T47D (cell line): ENCODE data around the gene PRRT3.
A peak's percentile ranks its signal among the peaks of the same experiment; 100 is the strongest.
"Not testable (repeated sequence)": the region's sequence is repeated elsewhere in the genome, so short reads cannot be mapped to it uniquely, and the experiment has no call there.

ENCODE experiments used
- DNase-seq, 2 experiments: peaks; one replicate each; pipeline versions ENCODE4 v3.0.0 to v3.0.0-alpha.2; 2011 to 2012; ENCODE audit warnings: low read depth in 1 of 2, low spot score in 1 of 2
- JUND ChIP-seq: IDR thresholded peaks from 2 replicates; pipeline ENCODE4 v1.6.1; 2012; ENCODE audit warnings: low read depth
- in situ Hi-C: cut with HindIII; loops from 2 replicates; pipeline ENCODE4 v1.10.0; 2016; ENCODE audit warnings: low sequenced_read_pairs, low pct_unique_long_range_greater_than_20kb

The PRRT3 gene

DNA sequence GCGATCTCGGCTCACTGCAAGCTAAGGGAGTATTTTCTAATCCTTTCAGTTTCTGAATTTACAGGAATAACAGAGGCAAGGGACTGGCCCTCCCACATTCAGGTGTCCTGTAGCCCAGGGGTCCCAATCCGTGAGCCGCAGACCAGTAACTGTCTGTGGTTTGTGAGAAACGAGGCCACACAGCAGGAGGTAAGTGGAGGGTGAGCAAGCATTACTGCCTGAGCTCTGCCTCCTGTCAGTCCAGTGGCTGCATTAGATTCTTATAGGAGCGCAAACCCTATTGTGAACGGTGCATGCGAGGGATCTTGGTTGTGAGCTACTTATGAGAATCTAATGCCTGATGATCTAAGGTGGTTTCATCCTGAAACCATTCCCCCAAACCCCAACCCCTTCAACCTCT lies 40.3 kb downstream of the PRRT3 start:
- DNase-seq: no peak
- in situ Hi-C loops: no loop called here
- no peak for TF ChIP-seq JUND

DNA sequence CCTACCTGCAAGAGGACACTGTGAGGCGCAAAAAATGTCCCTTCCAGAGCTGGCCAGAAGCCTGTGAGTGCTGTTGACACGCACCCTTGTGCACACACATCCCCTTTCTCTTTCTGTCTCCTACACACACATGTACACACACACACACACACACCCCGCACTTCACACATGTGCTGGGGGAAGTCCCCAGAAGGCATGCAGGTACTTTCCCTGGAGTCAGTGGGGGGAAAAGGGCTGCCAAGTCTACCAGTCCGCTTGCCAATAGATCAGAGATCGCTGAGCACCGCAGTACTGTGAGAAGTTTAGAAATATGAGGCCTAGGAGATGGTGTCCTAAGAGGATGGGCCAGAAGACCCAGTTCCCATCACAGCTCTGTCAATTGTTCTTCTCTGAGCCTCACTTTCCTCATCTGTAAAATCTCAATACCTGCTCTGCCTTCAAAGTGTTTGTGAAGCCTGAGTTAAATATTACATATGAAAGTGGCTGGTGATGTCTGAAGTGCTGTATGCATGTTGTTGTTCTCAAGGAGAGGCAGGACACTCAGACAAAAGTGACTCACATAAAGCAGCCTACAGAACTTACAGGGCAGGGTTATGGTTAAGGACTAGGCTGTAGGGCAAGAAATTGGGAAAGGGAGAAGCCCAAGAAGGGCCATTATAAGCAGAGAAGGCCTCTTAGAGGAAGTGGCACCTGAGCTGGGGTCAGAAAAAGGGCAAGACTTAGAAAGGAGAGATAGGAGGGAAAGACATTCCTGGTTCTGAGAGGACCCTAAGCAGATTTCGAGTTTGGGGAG lies 42.8 kb downstream of the PRRT3 start:
- no peak for DNase-seq
- in situ Hi-C loops: no loop called here
- no peak for TF ChIP-seq JUND

GRCh38 chr3:9908286-9908685 lies 43.9 kb downstream of the PRRT3 start:
- DNase-seq: no peak
- no peak for TF ChIP-seq JUND
- in situ Hi-C loops: no loop called here

GRCh38 chr3:9906480-9906879 lies 45.7 kb downstream of the PRRT3 start:
- DNase-seq: no peak
- in situ Hi-C loops: no loop called here
- no peak for TF ChIP-seq JUND

DNA sequence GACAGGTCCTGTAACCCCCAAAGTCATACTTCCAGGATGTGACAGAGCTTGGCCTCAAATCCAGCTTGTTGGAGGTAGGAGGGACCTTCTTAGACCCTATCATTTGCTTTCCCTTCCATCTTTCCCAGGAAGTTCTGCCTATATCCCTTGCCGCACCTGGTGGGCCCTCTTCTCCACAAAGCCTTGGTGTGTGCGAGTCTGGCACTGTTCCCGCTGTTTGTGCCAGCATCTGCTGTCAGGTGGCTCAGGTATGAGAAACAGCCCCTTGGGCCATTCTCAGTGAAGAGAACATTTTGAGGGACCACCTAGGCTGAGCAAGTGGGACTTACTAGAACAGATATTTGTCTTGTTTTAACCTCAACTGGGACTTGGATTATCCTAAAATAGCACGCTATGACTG lies 48.3 kb downstream of the PRRT3 start:
- no peak for DNase-seq
- in situ Hi-C loops: no loop called here
- no peak for TF ChIP-seq JUND

DNA sequence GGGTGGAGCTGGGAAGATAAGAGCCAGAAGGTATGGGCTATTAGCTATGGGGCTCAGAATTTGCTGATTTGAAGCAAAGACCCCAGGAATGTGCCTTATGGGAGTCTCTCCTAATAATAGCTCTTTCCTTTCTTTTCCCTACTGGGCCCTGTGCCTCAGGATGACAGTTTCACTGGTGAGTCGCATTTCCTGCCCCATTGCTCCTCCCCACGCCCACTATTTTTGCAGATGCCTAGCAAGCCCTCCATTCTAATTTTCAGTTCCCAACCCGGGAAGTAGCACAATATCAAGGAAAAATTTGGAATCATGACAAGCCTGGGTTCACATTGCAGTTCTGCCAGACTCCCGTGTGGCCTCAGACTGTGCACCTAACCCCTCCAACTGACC lies 49.0 kb downstream of the PRRT3 start:
- in situ Hi-C loops: no loop called here
- no peak for TF ChIP-seq JUND
- DNase-seq: no peak

DNA sequence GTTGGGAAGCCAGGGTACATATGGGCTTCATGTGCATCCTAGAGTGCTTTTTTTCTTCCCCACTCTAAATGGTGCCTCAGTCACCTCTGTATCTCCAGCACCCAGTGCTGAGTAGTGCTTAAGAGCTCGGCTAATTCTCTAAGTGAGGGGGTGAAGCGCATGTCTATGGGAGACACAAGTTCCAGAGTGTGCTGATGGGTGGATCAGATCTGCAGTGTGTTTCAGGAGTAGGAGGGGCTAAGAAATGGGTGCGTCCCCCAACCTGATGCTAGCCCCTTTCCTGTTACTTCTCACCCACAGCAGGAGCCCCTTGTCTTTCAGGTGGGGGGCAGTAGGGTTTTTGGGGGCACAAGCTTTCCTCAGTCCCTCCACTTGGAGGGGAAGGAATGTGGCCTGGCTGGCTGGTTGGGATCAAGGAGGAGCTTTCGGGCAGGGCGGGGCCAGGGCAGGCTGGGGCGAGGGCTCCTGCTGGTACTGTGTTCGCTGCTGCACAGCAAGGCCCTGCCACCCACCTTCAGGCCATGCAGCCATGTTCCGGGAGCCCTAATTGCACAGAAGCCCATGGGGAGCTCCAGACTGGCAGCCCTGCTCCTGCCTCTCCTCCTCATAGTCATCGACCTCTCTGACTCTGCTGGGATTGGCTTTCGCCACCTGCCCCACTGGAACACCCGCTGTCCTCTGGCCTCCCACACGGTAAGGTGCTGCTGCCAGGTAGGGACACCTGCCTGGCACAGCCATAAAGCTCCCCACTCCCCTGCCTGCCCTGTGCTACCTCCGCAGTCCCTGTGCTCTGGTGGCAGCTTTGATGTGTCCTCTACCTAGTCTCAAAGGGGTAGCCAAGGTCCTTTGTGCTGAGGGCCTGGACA lies 49.6 kb downstream of the PRRT3 start, which contains the start of gene IL17RE:
Gene IL17RE (plus strand): TSS at position 477 of the 866 bp plus-strand sequence. CDS start 85 bp downstream, at position 562.
- in situ Hi-C loops: no loop called here
- no peak for TF ChIP-seq JUND
- peak; percentile 67 for DNase-seq

DNA sequence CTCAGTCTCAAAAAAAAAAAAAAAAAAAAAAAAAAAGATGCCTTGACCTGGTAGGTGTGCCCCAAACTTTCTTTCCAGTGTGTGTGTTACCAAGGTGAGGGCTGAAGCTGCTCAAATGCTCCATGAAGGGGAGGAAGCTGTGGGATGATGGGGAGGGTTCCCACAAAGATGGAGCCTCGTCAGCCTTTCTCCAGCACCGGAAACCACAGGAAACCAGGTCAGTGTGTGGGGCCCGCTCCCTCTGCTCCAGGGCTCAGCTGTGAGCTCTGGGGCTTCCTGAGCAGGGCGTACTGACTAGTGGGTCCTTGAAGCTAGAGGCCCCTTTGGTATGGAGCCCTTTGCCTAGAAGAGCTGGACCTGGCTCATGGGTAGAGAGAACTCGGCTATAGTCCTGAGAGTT lies 50.2 kb downstream of the PRRT3 start:
- DNase-seq: no peak
- in situ Hi-C loops: no loop called here
- TF ChIP-seq JUND: no peak

- in situ Hi-C loops, DNase-seq: not testable (repeated sequence)
These were observed 51.2 kb downstream of the PRRT3 start for GRCh38 chr3:9900965-9901415.

DNA sequence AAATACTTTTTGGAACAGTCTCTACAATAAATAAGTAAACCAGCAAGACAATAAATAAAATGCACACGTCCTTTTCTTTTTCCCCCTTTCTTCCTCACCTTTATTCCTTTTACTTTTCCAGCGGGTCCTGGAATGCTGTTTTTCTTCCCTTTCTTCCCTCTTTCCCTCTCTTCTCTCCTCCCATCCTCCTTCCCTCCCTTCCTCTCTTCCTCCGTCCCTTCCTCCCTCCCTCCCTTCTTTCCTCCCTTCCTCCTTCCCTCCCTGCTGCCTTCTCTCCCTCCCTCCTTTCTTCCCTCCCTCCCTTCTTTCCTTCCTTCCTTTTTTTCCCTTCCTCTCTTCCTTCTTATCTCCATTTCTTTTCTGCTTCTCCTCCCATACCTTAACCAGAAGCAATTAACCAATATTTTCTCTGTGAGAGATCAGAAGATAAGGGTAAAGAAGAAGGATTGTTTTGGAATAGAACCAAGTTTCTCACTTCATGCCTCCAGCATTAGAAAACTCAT lies 52.9 kb downstream of the PRRT3 start:
- peak in 1 of 2 experiments; percentile 70 for DNase-seq
- in situ Hi-C loops: no loop called here
- TF ChIP-seq JUND: peak; percentile 63

DNA sequence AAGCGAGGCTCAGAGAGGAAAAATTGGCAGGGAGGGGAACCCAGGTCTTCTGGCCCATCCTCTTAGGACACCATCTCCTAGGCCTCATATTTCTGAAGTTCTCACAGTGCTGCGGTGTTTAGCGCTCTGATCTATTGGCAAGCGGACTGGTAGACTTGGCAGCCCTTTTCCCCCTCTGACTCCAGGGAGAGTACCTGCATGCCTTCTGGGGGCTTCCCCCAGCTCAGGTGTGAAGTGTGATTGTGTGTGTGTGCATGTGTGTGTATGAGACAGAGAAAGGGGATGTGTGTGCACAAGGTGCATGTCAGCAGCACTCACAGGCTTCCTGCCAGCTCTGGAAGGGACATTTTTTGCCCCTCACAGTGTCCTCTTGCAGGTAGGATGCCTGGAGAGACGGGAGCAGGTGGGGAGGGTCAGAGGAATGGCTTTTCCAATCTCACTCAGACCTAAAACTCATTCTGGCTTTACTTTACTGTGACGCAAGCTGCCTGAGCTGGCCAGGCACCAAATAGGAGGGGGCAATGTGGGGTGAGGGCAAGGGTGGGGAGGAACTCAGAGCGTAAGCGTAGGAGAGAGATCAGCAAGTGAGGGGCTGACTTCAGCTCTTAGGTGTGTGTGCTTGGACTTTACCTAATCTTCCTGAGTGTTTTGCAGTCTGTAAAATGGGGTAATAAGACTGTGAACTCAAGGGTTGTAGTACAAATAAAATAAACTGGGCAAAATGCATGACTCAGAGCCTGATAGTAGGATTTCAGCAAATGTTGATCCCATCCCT lies 53.6 kb downstream of the PRRT3 start:
- in situ Hi-C loops: no loop called here
- DNase-seq: no peak
- TF ChIP-seq JUND: no peak

DNA sequence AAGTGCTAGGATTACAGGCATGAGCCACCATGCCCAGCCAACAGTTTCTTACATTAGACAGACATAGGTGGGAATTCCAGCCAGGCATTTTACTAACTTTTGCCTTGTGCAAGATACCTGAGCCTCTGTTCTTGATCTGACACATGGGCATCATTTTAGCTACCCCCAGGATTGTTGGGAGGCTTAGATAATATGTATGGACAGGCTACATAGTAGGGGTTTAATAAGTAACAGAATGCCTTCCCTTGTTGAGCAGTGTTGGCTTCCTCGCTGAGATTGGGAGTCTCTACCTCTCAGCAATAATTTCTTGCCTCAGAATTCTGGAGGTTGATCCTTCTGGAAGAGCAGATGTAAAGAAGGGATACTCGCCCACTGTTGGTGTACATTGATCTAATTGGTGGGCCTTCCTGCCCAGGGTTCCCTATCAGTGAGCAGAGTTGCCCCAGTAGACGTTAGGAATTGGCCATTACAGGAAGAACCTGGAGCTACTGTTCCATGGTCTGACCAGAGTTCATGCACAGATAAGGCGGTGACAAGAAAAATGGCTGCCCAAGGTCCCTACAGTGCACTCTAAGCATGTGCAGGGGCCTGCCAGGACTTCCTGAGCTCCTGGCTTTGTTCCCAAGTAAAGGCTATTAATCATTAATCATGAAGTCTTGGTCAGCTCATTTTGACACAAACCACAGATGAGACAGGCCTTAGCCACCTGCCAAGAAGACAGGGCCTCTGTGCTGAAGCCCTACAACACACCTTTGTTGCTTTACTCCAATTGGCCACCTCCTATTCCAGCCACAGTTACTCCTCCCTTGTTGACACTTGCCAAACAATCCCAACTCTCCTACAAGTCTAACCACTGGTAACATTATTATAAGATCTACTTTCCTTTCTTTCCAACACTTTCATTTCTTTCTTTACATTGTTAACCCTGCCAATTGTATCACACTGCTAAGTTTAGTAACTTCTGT lies 54.5 kb downstream of the PRRT3 start:
- DNase-seq: peak in 1 of 2 experiments; percentile 87
- in situ Hi-C loops: no loop called here
- no peak for TF ChIP-seq JUND

DNA sequence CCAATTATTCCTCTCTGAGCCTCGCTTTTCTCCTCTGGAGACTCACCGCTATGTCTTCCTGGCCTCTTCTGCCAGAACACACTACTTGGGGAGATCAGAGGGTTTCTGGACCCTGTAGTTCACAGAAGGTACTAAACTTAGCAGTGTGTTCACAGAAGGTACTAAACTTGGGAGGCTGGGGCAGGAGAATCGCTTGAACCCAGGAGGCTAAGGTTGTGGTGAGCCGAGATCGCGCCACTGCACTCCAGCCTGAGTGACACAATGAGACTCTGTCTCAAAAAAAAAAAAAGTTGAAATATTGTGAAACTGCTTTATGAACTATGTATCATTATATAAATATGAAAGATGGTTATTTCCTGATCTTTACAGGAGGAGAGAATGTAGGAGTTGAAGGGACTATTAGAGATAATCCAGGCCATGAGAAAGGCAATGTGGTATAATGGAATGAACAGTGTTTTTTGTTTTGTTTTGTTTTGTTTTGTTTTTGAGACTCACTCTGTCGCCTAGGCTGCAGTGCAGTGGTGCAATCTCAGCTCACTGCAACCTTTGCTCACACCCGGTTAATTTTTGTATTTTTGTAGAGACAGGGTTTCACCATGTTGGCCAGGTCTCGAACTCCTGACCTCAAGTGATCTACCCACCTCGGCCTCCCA lies 55.3 kb downstream of the PRRT3 start:
- DNase-seq, in situ Hi-C loops: not testable (repeated sequence)

DNA sequence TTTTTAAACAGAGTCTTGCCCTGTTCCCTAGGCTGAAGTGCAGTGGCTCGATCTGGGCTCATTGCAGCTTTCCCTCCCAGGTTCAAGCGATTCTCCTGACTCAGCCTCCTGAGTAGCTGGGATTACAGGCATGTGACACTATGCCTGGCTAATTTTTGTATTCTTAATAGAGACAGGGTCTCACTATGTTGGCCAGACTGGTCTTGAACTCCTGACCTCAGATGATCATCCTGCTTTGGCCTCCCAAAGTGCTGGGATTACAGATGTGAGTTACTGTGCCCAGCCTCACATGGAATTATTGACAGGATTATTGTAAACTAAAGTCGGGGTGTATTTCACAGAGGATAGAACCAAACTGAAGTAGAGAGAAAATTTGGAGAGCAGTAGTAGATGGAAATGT lies 56.5 kb downstream of the PRRT3 start:
- in situ Hi-C loops, DNase-seq: not testable (repeated sequence)
